Measurements from ENCODE around the gene FRYL.

GRCh38 chr4:48470137-48470536 lies 309.9 kb downstream of the FRYL start:
- TF ChIP-seq, protein P1, sequence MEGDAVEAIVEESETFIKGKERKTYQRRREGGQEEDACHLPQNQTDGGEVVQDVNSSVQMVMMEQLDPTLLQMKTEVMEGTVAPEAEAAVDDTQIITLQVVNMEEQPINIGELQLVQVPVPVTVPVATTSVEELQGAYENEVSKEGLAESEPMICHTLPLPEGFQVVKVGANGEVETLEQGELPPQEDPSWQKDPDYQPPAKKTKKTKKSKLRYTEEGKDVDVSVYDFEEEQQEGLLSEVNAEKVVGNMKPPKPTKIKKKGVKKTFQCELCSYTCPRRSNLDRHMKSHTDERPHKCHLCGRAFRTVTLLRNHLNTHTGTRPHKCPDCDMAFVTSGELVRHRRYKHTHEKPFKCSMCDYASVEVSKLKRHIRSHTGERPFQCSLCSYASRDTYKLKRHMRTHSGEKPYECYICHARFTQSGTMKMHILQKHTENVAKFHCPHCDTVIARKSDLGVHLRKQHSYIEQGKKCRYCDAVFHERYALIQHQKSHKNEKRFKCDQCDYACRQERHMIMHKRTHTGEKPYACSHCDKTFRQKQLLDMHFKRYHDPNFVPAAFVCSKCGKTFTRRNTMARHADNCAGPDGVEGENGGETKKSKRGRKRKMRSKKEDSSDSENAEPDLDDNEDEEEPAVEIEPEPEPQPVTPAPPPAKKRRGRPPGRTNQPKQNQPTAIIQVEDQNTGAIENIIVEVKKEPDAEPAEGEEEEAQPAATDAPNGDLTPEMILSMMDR (conservative IDR thresholded peaks at IDR 0.05; ENCODE audit: low read depth, low read length), result no peak
- TF ChIP-seq EZH2 (IDR thresholded peaks at IDR 0.05; ENCODE audit: low read length, unreplicated experiment), result no peak

All from PC-3 (cell line).